Measurements from ENCODE around the gene CHP1. TPM values are rescaled to one million over a fixed set of nuclear protein-coding genes. Genes with fewer than 3 reads are reported as not detected.

CHP1 gene
- total RNA-seq, 1 donor from 2014 or later, result 44.9 TPM

- H3K9ac ChIP-seq (ENCODE audit: low read depth in 1 of 3, low read length in 3 of 3), result no peak overlapping the region
- H3K36me3 ChIP-seq (ENCODE audit: control insufficient read depth in 3 of 3, insufficient read depth in 3 of 3, low read length in 3 of 3), result peaks cover 0 to 6% (median 4%) of the 10 kb centered on the region in 3 donors
- no peak overlapping the region for H3K27ac ChIP-seq (ENCODE audit: low read depth, low read length)
- no peaks in the 10 kb centered on the region for H3K4me1 ChIP-seq (ENCODE audit: control insufficient read depth in 3 of 3, insufficient read depth in 3 of 3, low read length in 3 of 3)
- H3K4me3 ChIP-seq (ENCODE audit: low read length in 3 of 3), result no peak overlapping the region
- no peaks in the 10 kb centered on the region for H3K27me3 ChIP-seq (ENCODE audit: control insufficient read depth in 3 of 3, insufficient read depth in 3 of 3, low read length in 3 of 3)
- no peaks in the 10 kb centered on the region for H3K9me3 ChIP-seq (ENCODE audit: control insufficient read depth in 3 of 3, low read length in 3 of 3)
Observed at GRCh38 chr15:41323611-41324010, 92.5 kb downstream of the CHP1 start.

GRCh38 chr15:41331281-41331680 is 100.2 kb downstream of the CHP1 start:
- H3K36me3 ChIP-seq (ENCODE audit: control insufficient read depth in 3 of 3, insufficient read depth in 3 of 3, low read length in 3 of 3), result peaks cover 0 to 5% (median 4%) of the 10 kb centered on the region in 3 donors
- peak overlapping the region in 2 of 3 donors; percentile 89 to 100 for H3K4me3 ChIP-seq (ENCODE audit: low read length in 3 of 3)
- H3K9ac ChIP-seq (ENCODE audit: low read depth in 1 of 3, low read length in 3 of 3), result peak overlapping the region in 1 of 3 donors; percentile 86
- peaks cover 14 to 18% (median 16%) of the 10 kb centered on the region in 3 donors for H3K4me1 ChIP-seq (ENCODE audit: control insufficient read depth in 3 of 3, insufficient read depth in 3 of 3, low read length in 3 of 3)
- H3K9me3 ChIP-seq (ENCODE audit: control insufficient read depth in 3 of 3, low read length in 3 of 3), result no peaks in the 10 kb centered on the region
- H3K27me3 ChIP-seq (ENCODE audit: control insufficient read depth in 3 of 3, insufficient read depth in 3 of 3, low read length in 3 of 3), result no peaks in the 10 kb centered on the region
- H3K27ac ChIP-seq (ENCODE audit: low read depth, low read length), result peak overlapping the region; percentile 69

Other genes starting within 250 kb of the CHP1 start
- 23.5 TPM for gene INO80, start 115.0 kb upstream of the CHP1 start, total RNA-seq
- gene EXD1, start 511 bp upstream of the CHP1 start, total RNA-seq, result not detected
- gene OIP5, start 101.3 kb downstream of the CHP1 start, total RNA-seq, result 3.7 TPM
- 25.1 TPM for gene NUSAP1, start 101.6 kb downstream of the CHP1 start, total RNA-seq
- 29.2 TPM for gene NDUFAF1, start 171.2 kb downstream of the CHP1 start, total RNA-seq
- 31.3 TPM for gene RTF1, start 185.8 kb downstream of the CHP1 start, total RNA-seq

Data from skeletal muscle tissue (tissue), 4 donors.